HepG2 (cell line): ENCODE data around the gene MBD5. TPM values are rescaled to one million over a fixed set of nuclear protein-coding genes. Genes with fewer than 3 reads are reported as not detected.
A peak's percentile ranks its signal among the peaks of the same experiment; 100 is the strongest.

ENCODE experiments used
- ATAC-seq: fragments of 200-7000 bp; cut with Tn5 transposase; 3 replicates; pipeline ENCODE4 v1.9.1; 2020; ENCODE audit warnings: mild to moderate bottlenecking, moderate library complexity
- BruUV-seq: library from RNA; stranded (reverse); fragments of 400-500 nt; replicated peaks from 2 replicates; lab custom pipeline; 2021; lab: Mats Ljungman, UMichigan
- CTCF ChIA-PET: fragments of 300-600 bp; formaldehyde crosslinking; extraction: SDS; loops from one replicate; lab custom pipeline; 2021; ENCODE audit warnings: low total read pairs, inconsistent platforms, low intra/inter-chr PET ratio; lab: Yijun Ruan, JAX
- POLR2A ChIA-PET: fragments of 350-600 bp; sonication (Branson Sonifier 250); formaldehyde crosslinking; loops from one replicate; lab custom pipeline; 2020; ENCODE audit warnings: antibody characterized with exemption, inconsistent platforms; lab: Yijun Ruan, JAX
- DNase-seq: peaks from one replicate; pipeline ENCODE4 v3.0.0-alpha.2; 2015; ENCODE audit warnings: low spot score
- FAIRE-seq: peaks from 3 replicates; lab custom pipeline; 2011; peaks lifted over from hg19 to GRCh38; lab: Jason Lieb, UNC
- H2AFZ ChIP-seq: one replicate; pipeline ENCODE4 v1.6.1; 2011; ENCODE audit warnings: low read length, inconsistent platforms
- H3K27ac ChIP-seq: fragments of 300-600 bp; 3 replicates; pipeline ENCODE4 v1.8.0; 2011; ENCODE audit warnings: mixed run types, mild to moderate bottlenecking, mixed read lengths, low read length, inconsistent platforms; ENCODE audit not compliant: insufficient read depth; ENCODE audit errors: extremely low read length
- H3K27me3 ChIP-seq, 2 experiments: fragments of 200-600 bp in 1 of 2; 2 replicates in 1 of 2; 3 replicates in 1 of 2; pipeline versions ENCODE4 v1.6.0 to v1.8.0; 2011; ENCODE audit warnings: low read length in 2 of 2, mild to moderate bottlenecking in 2 of 2, moderate library complexity in 2 of 2, inconsistent platforms in 1 of 2; ENCODE audit not compliant: insufficient read depth in 2 of 2, control insufficient read depth in 1 of 2
- H3K36me3 ChIP-seq, 2 experiments: fragments of 200-600 bp in 1 of 2; replicated peaks in 1 of 2; 2 replicates in 1 of 2; 3 replicates in 1 of 2; pipeline versions ENCODE4 v1.5.1 to v1.8.0; 2011; ENCODE audit warnings: low read length in 2 of 2, inconsistent platforms in 1 of 2; ENCODE audit not compliant: insufficient read depth in 2 of 2, control insufficient read depth in 1 of 2
- H3K4me1 ChIP-seq: 2 replicates; pipeline ENCODE4 v1.5.1; 2012; ENCODE audit warnings: low read length, inconsistent platforms; ENCODE audit not compliant: insufficient read depth
- H3K4me2 ChIP-seq: 2 replicates; pipeline ENCODE4 v1.6.0; 2011; ENCODE audit warnings: low read depth, low read length, inconsistent platforms
- H3K4me3 ChIP-seq, 3 experiments: fragments of 200-600 bp in 1 of 3; sonication (generic), shearing (Covaris generic) in 1 of 3; replicated peaks in 1 of 3; 2 replicates each; pipeline ENCODE4 v1.5.1; 2011 to 2016; ENCODE audit warnings: low read length in 3 of 3, inconsistent platforms in 2 of 3, low read depth in 2 of 3, mild to moderate bottlenecking in 2 of 3, control low read depth in 1 of 3, mixed read lengths in 1 of 3; ENCODE audit not compliant: insufficient read depth in 1 of 3
- H3K79me2 ChIP-seq: one replicate; pipeline ENCODE4 v1.6.1; 2011; ENCODE audit warnings: low read length, inconsistent platforms; ENCODE audit not compliant: insufficient read depth
- H3K9ac ChIP-seq: 2 replicates; pipeline ENCODE4 v1.6.0; 2011; ENCODE audit warnings: mild to moderate bottlenecking, low read depth, low read length, inconsistent platforms; ENCODE audit not compliant: insufficient read depth
- H3K9me3 ChIP-seq: 2 replicates; pipeline ENCODE4 v1.5.1; 2012; ENCODE audit warnings: mild to moderate bottlenecking, low read length
- H4K20me1 ChIP-seq: 2 replicates; pipeline ENCODE4 v1.6.0; 2011; ENCODE audit warnings: inconsistent platforms, mild to moderate bottlenecking, low read length, moderate library complexity; ENCODE audit not compliant: insufficient read depth
- ZNF33A ChIP-seq: sonication (generic); formaldehyde crosslinking; IDR thresholded peaks from 2 replicates; pipeline ENCODE4 v1.5.1; 2020; ENCODE audit warnings: missing genetic modification reagents, mild to moderate bottlenecking, moderate library complexity, borderline replicate concordance
- ZSCAN25 ChIP-seq: sonication (generic); formaldehyde crosslinking; IDR thresholded peaks from 2 replicates; pipeline ENCODE4 v1.8.0; 2022; ENCODE audit warnings: mild to moderate bottlenecking, missing genetic modification reagents
- WGBS: methylation state at CpG from one replicate; pipeline ENCODE4 v1.1.6; 2017; ENCODE audit warnings: low lambda C conversion rate; 5-methylcytosine and 5-hydroxymethylcytosine counted together
- in situ Hi-C: cut with HindIII; loops from 2 replicates; pipeline ENCODE4 v1.10.0; 2017; ENCODE audit warnings: low pct_unique_long_range_greater_than_20kb; ENCODE audit not compliant: extremely low pct_ligation_motif_present
- intact Hi-C: fragments of 100-400 bp; cut with micrococcal nuclease; formaldehyde crosslinking; loops from one replicate; pipeline ENCODE4 v1.10.0; 2022; ENCODE audit not compliant: unreplicated experiment
- polyA plus RNA-seq, 8 experiments: library from polyadenylated mRNA; depleted of rRNA in 3 of 8; stranded (reverse) in 7 of 8; unstranded in 1 of 8; fragments of >200 nt; fragmentation: Illumina TruSeq in 4 of 8; extraction: Trizol in 4 of 8; gene quantifications; 2 replicates each; pipeline versions ENCODE4 v1.2.1 to v1.2.3, GENCODE V29; 2011 to 2016; ENCODE audit warnings: low read depth in 4 of 8, missing spikeins in 1 of 8, mixed read lengths in 1 of 8; ENCODE audit not compliant: insufficient read depth in 1 of 8
- total RNA-seq, 5 experiments: library from RNA; depleted of rRNA; stranded (reverse); fragments of >200 nt; fragmentation: Illumina TruSeq; extraction: Trizol; gene quantifications; 2 replicates each; pipeline ENCODE4 v1.2.3, GENCODE V29; 2016; ENCODE audit warnings: low read depth in 1 of 5
- TF ChIP-seq, protein P1 (sequence below), 2 experiments: fragments of 450-650 bp in 1 of 2; sonication (generic) in 1 of 2; formaldehyde crosslinking in 1 of 2; IDR thresholded peaks; 2 replicates each; pipeline versions ENCODE4 v1.6.1 to v1.8.0; 2016 to 2022; ENCODE audit warnings: antibody characterized with exemption in 1 of 2, mild to moderate bottlenecking in 1 of 2, missing genetic modification reagents in 1 of 2

Gene MBD5
- total and polyA plus RNA-seq, 2 of the 13 experiments (the other 11 are each of a cell fraction or from before 2014, with no cell fraction given): 13.5 to 26.4 TPM

DNA sequence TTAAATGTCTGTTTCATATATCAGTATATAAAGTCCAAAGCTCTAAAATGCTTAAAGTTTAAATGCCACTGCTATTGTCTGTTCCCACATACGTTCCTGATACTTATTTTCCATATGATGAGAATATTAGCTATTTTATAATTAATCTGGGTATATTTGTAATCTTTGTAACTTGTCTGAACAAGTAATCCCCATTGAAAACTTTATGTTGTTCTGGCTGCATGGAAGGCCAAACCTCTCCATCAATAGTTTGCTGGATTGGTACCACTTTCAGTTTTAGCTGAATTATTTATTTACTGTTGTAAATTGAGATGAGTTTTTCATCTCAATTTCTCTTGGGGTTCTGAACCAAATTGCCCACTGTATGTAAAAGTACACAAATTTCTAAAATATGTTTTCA is 1.5 kb downstream of the MBD5 start:
- TF ChIP-seq ZNF33A (CRISPR knock-in tag): 0 out of 2 replicates have a peak, but pooled peaks have one; percentile 15
- TF ChIP-seq, protein P1, sequence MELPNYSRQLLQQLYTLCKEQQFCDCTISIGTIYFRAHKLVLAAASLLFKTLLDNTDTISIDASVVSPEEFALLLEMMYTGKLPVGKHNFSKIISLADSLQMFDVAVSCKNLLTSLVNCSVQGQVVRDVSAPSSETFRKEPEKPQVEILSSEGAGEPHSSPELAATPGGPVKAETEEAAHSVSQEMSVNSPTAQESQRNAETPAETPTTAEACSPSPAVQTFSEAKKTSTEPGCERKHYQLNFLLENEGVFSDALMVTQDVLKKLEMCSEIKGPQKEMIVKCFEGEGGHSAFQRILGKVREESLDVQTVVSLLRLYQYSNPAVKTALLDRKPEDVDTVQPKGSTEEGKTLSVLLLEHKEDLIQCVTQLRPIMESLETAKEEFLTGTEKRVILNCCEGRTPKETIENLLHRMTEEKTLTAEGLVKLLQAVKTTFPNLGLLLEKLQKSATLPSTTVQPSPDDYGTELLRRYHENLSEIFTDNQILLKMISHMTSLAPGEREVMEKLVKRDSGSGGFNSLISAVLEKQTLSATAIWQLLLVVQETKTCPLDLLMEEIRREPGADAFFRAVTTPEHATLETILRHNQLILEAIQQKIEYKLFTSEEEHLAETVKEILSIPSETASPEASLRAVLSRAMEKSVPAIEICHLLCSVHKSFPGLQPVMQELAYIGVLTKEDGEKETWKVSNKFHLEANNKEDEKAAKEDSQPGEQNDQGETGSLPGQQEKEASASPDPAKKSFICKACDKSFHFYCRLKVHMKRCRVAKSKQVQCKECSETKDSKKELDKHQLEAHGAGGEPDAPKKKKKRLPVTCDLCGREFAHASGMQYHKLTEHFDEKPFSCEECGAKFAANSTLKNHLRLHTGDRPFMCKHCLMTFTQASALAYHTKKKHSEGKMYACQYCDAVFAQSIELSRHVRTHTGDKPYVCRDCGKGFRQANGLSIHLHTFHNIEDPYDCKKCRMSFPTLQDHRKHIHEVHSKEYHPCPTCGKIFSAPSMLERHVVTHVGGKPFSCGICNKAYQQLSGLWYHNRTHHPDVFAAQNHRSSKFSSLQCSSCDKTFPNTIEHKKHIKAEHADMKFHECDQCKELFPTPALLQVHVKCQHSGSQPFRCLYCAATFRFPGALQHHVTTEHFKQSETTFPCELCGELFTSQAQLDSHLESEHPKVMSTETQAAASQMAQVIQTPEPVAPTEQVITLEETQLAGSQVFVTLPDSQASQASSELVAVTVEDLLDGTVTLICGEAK (IDR thresholded peaks at IDR 0.05): peak; percentile 27; the same call in 1 of the 2 replicates
- TF ChIP-seq, protein P1 (CRISPR knock-in tag; IDR thresholded peaks at IDR 0.05): no peak
- no peak for TF ChIP-seq ZSCAN25 (CRISPR knock-in tag)
- peaks cover 83% of the 10 kb centered on the region for H3K79me2 ChIP-seq
- H3K4me3 ChIP-seq: peak overlapping the region; percentile 88 to 96 (median 93)
- WGBS: 5% methylated on average over 1 of the region's 1 CpG
- H3K9me3 ChIP-seq: no peaks in the 10 kb centered on the region
- peak overlapping the region; percentile 85 for H3K9ac ChIP-seq
- H2AFZ ChIP-seq: no peak overlapping the region
- peaks cover 0 to 6% of the 10 kb centered on the region in 2 experiments; a peak in 1 of 5 replicates for H3K27me3 ChIP-seq
- no peak overlapping the region for H3K27ac ChIP-seq
- no peak for ATAC-seq
- intact Hi-C loops (loop anchor here (5.0 kb wide), 1 partner anchor 1565 kb away; the partner anchor contains the start of gene MMADHC), in situ Hi-C loops (no loop called here)
- peak overlapping the region; percentile 72 for H3K4me2 ChIP-seq
- H4K20me1 ChIP-seq: peaks cover 24% of the 10 kb centered on the region
- CTCF ChIA-PET: no interaction called here
- FAIRE-seq: no peak
- POLR2A ChIA-PET: no interaction called here
- DNase-seq: no peak
- H3K4me1 ChIP-seq: peaks cover 53% of the 10 kb centered on the region
- no TSS peak for BruUV-seq
- no peaks in the 10 kb centered on the region for H3K36me3 ChIP-seq
